Measurements from ENCODE around the gene TSC22D1.
"Not testable (repeated sequence)": the region's sequence is repeated elsewhere in the genome, so short reads cannot be mapped to it uniquely, and the experiment has no call there.

TSC22D1 gene

GRCh38 chr13:44575741-44576350 is at the start of gene TSC22D1:
Gene TSC22D1 (minus strand): TSS chr13:44576330. CDS start chr13:44576074, 256 bp downstream.
- FAIRE-seq: no peak

- no peak for FAIRE-seq
Measured at GRCh38 chr13:44622708-44623107, 46.6 kb upstream of the TSC22D1 start.

- FAIRE-seq: no peak
Measured at GRCh38 chr13:44622261-44622660, 46.1 kb upstream of the TSC22D1 start.

- no peak for FAIRE-seq
Measured at GRCh38 chr13:44620057-44620456, 43.9 kb upstream of the TSC22D1 start.

GRCh38 chr13:44619651-44620050 is 43.5 kb upstream of the TSC22D1 start:
- no peak for FAIRE-seq

- no peak for FAIRE-seq
Measured at GRCh38 chr13:44618326-44618725, 42.2 kb upstream of the TSC22D1 start.

GRCh38 chr13:44617648-44618047 is 41.5 kb upstream of the TSC22D1 start:
- FAIRE-seq: no peak

- FAIRE-seq: no peak
Measured at GRCh38 chr13:44609137-44609536, 33.0 kb upstream of the TSC22D1 start.

- FAIRE-seq: no peak
Measured at GRCh38 chr13:44605721-44606120, 29.6 kb upstream of the TSC22D1 start.

- FAIRE-seq: no peak
Measured at GRCh38 chr13:44605275-44605674, 29.1 kb upstream of the TSC22D1 start.

- FAIRE-seq: no peak
Measured at GRCh38 chr13:44601586-44601985, 25.5 kb upstream of the TSC22D1 start.

GRCh38 chr13:44593861-44594592 is 17.9 kb upstream of the TSC22D1 start:
- FAIRE-seq: not testable (repeated sequence)

GRCh38 chr13:44592216-44592847 is 16.2 kb upstream of the TSC22D1 start:
- FAIRE-seq: no peak

- FAIRE-seq: no peak
Measured at GRCh38 chr13:44591316-44591715, 15.2 kb upstream of the TSC22D1 start.

- FAIRE-seq: no peak
Measured at GRCh38 chr13:44583137-44583536, 7.0 kb upstream of the TSC22D1 start.

- no peak for FAIRE-seq
Measured at GRCh38 chr13:44578067-44578400, 1.9 kb upstream of the TSC22D1 start.

GRCh38 chr13:44577236-44578066 is 1.3 kb upstream of the TSC22D1 start:
- FAIRE-seq: no peak

- FAIRE-seq: no peak
Measured at GRCh38 chr13:44576351-44577235, 463 bp upstream of the TSC22D1 start.

- no peak for FAIRE-seq
Measured at GRCh38 chr13:44575035-44575434, 1.1 kb downstream of the TSC22D1 start.

GRCh38 chr13:44574466-44574855 is 1.7 kb downstream of the TSC22D1 start:
- FAIRE-seq: no peak

- no peak for FAIRE-seq
Measured at GRCh38 chr13:44573790-44574465, 2.2 kb downstream of the TSC22D1 start.

- no peak for FAIRE-seq
Measured at GRCh38 chr13:44573071-44573470, 3.1 kb downstream of the TSC22D1 start.
